ENCODE data around the gene PEDS1. TPM values are rescaled to one million over a fixed set of nuclear protein-coding genes. Genes with fewer than 3 reads are reported as not detected.
A peak's percentile ranks its signal among the peaks of the same experiment; 100 is the strongest.

Gene PEDS1
- total and polyA plus RNA-seq, 2 experiments from 2014 or later, result 53.9 to 55.7 TPM

DNA sequence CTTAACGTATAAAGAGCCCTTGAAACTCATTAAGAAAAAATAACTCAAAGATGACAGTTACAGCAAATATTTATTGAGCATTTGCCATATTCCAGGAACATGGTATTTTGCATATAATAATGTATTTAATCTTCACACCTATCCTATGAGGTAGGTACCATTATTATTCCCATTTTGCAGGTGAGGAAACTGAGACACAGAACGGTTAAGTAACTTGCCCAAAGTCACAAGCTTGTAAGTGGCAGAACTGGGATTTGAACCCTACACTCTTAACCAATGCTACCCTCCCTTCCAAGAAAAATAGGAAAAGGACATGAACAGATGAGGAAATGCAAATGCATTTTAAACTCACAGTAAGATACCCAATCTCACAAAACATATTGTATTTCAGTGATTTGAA lies 35.3 kb downstream of the PEDS1 start:
- H3F3A ChIP-seq (ENCODE audit: insufficient read depth), result peaks cover 37% of the 10 kb centered on the region

DNA sequence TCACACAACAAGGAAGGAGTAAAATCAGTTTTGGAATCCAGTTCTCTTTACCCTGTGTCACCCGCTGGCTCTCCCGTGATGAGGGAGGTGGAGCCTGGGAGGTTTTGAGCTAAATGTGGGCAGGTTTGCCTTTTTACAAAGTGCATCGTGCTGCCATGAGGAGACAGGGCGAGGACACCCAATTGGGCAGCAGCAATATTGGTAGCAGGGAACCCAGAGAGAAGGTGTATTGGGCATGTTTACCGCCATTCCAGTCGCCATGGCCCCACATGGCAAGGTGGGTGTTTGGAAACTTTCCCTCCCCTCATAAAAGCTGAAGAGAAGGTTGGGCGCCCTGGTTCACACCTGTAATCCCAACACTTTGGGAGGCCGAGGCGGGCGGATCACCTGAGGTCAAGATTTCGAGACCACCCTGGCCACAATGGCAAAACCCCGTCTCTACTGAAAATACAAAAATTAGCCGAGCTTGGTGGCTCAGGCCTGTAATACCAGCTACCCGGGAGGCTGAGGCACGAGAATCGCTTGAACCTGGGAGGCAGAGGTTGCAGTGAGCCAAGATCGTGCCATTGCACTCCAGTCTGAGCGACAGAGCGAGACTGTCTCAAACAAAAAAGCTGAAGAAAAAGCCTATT lies 37.0 kb downstream of the PEDS1 start:
- TF ChIP-seq EZH2phosphoT487 (IDR thresholded peaks at IDR 0.05; ENCODE audit: insufficient read depth, low read depth) (no peak), EZH2 (IDR thresholded peaks at IDR 0.05; ENCODE audit: insufficient read depth, poor library complexity, severe bottlenecking) (no peak)
- no peaks in the 10 kb centered on the region for H4K20me1 ChIP-seq (ENCODE audit: insufficient read depth)
- 88 to 91% methylated on average over 19 of the region's 19 CpGs for WGBS, 2 experiments (ENCODE audit: low coverage in 1 of 2, low lambda C conversion rate in 2 of 2, missing lambda C conversion rate in 2 of 2)
- peak overlapping the region; percentile 87 for H3K4me3 ChIP-seq
- H3K4me2 ChIP-seq (ENCODE audit: unreplicated experiment), result peak overlapping the region; percentile 80
- peak overlapping the region; percentile 61 for H3K27ac ChIP-seq
- peaks cover 38% of the 10 kb centered on the region for H3K79me2 ChIP-seq (ENCODE audit: insufficient read depth)
- H3K36me3 ChIP-seq (ENCODE audit: low read depth), result no peaks in the 10 kb centered on the region
- H3K27me3 ChIP-seq (replicated peaks; ENCODE audit: insufficient read depth), result no peaks in the 10 kb centered on the region
- H3K4me1 ChIP-seq (ENCODE audit: insufficient read depth), result peaks cover 14% of the 10 kb centered on the region
- no peak for DNase-seq
- no peaks in the 10 kb centered on the region for H3K9me2 ChIP-seq (ENCODE audit: insufficient read depth)
- H3F3A ChIP-seq (ENCODE audit: insufficient read depth), result peaks cover 32% of the 10 kb centered on the region
- H2AFZ ChIP-seq, result peak overlapping the region; percentile 98
- H3K9ac ChIP-seq, result peak overlapping the region; percentile 81
- in situ Hi-C loops (cut with MboI), result no loop called here
- no peaks in the 10 kb centered on the region for H3K9me3 ChIP-seq (ENCODE audit: low read depth)

More for the DNA sequence above, 35.3 kb downstream of the PEDS1 start:
- no peaks in the 10 kb centered on the region for H3K27me3 ChIP-seq (replicated peaks; ENCODE audit: insufficient read depth)
- H4K20me1 ChIP-seq (ENCODE audit: insufficient read depth), result no peaks in the 10 kb centered on the region
- no peak overlapping the region for H3K27ac ChIP-seq
- no peak overlapping the region for H3K4me3 ChIP-seq
- no peaks in the 10 kb centered on the region for H3K9me2 ChIP-seq (ENCODE audit: insufficient read depth)
- no peak for TF ChIP-seq EZH2 (IDR thresholded peaks at IDR 0.05; ENCODE audit: insufficient read depth, poor library complexity, severe bottlenecking)
- TF ChIP-seq EZH2phosphoT487 (IDR thresholded peaks at IDR 0.05; ENCODE audit: insufficient read depth, low read depth), result no peak
- DNase-seq, result no peak
- peaks cover 18% of the 10 kb centered on the region for H3K4me1 ChIP-seq (ENCODE audit: insufficient read depth)
- H3K4me2 ChIP-seq (ENCODE audit: unreplicated experiment), result no peak overlapping the region
- WGBS, 2 experiments (ENCODE audit: low coverage in 1 of 2, low lambda C conversion rate in 2 of 2, missing lambda C conversion rate in 2 of 2), result 56 to 60% methylated on average over 2 of the region's 2 CpGs
- no peak overlapping the region for H3K9ac ChIP-seq
- no peak overlapping the region for H2AFZ ChIP-seq
- H3K79me2 ChIP-seq (ENCODE audit: insufficient read depth), result peaks cover 22% of the 10 kb centered on the region
- H3K36me3 ChIP-seq (ENCODE audit: low read depth), result no peaks in the 10 kb centered on the region
- no peaks in the 10 kb centered on the region for H3K9me3 ChIP-seq (ENCODE audit: low read depth)
- in situ Hi-C loops (cut with MboI), result no loop called here

GRCh38 chr20:50115591-50116367 lies 37.7 kb downstream of the PEDS1 start:
- H3K36me3 ChIP-seq (ENCODE audit: low read depth), result no peaks in the 10 kb centered on the region
- peaks cover 45% of the 10 kb centered on the region for H3K79me2 ChIP-seq (ENCODE audit: insufficient read depth)
- no peaks in the 10 kb centered on the region for H3K9me2 ChIP-seq (ENCODE audit: insufficient read depth)
- H3K4me1 ChIP-seq (ENCODE audit: insufficient read depth), result peaks cover 19% of the 10 kb centered on the region
- H3K27ac ChIP-seq, result peak overlapping the region; percentile 61
- H3K9me3 ChIP-seq (ENCODE audit: low read depth), result no peaks in the 10 kb centered on the region
- DNase-seq, result peak; percentile 100
- peaks cover 34% of the 10 kb centered on the region for H3F3A ChIP-seq (ENCODE audit: insufficient read depth)
- in situ Hi-C loops (cut with MboI), result no loop called here
- peak overlapping the region; percentile 81 for H3K9ac ChIP-seq
- H3K4me3 ChIP-seq, result peak overlapping the region; percentile 87
- H3K27me3 ChIP-seq (replicated peaks; ENCODE audit: insufficient read depth), result no peaks in the 10 kb centered on the region
- H2AFZ ChIP-seq, result peak overlapping the region; percentile 98
- 1 to 2% methylated on average over 24 of the region's 24 CpGs for WGBS, 2 experiments (ENCODE audit: low coverage in 1 of 2, low lambda C conversion rate in 2 of 2, missing lambda C conversion rate in 2 of 2)
- peaks cover 4% of the 10 kb centered on the region for H4K20me1 ChIP-seq (ENCODE audit: insufficient read depth)
- TF ChIP-seq EZH2phosphoT487 (IDR thresholded peaks at IDR 0.05; ENCODE audit: insufficient read depth, low read depth) (no peak), EZH2 (IDR thresholded peaks at IDR 0.05; ENCODE audit: insufficient read depth, poor library complexity, severe bottlenecking) (no peak)
- peak overlapping the region; percentile 98 for H3K4me2 ChIP-seq (ENCODE audit: unreplicated experiment)

GRCh38 chr20:50115041-50115512 lies 38.4 kb downstream of the PEDS1 start:
- Histone ChIP-seq H3K9ac (peak overlapping the region; percentile 81), H3K27ac (peak overlapping the region; percentile 50; the same call in 1 of the 2 replicates), H3K27me3 (replicated peaks; ENCODE audit: insufficient read depth) (no peaks in the 10 kb centered on the region), H3K4me1 (ENCODE audit: insufficient read depth) (peaks cover 26% of the 10 kb centered on the region), H3K4me2 (ENCODE audit: unreplicated experiment) (peak overlapping the region; percentile 98), H3K9me2 (ENCODE audit: insufficient read depth) (no peaks in the 10 kb centered on the region), H3K4me3 (peak overlapping the region; percentile 87), H4K20me1 (ENCODE audit: insufficient read depth) (peaks cover 11% of the 10 kb centered on the region), H2AFZ (peak overlapping the region; percentile 98), H3K79me2 (ENCODE audit: insufficient read depth) (peaks cover 52% of the 10 kb centered on the region), H3K9me3 (ENCODE audit: low read depth) (no peaks in the 10 kb centered on the region), H3F3A (ENCODE audit: insufficient read depth) (peaks cover 41% of the 10 kb centered on the region), H3K36me3 (ENCODE audit: low read depth) (no peaks in the 10 kb centered on the region)
- no peak for TF ChIP-seq EZH2 (IDR thresholded peaks at IDR 0.05; ENCODE audit: insufficient read depth, poor library complexity, severe bottlenecking)
- no peak for TF ChIP-seq EZH2phosphoT487 (IDR thresholded peaks at IDR 0.05; ENCODE audit: insufficient read depth, low read depth)
- WGBS, 2 experiments (ENCODE audit: low coverage in 1 of 2, low lambda C conversion rate in 2 of 2, missing lambda C conversion rate in 2 of 2), result 59 to 66% methylated on average over 6 of the region's 6 CpGs
- in situ Hi-C loops (cut with MboI), result no loop called here
- DNase-seq, result no peak
